WTC11 (cell line): ENCODE data around the gene CRY2. TPM values are rescaled to one million over a fixed set of nuclear protein-coding genes. Genes with fewer than 3 reads are reported as not detected.

Source experiments
- ATAC-seq: fragments of 200-7000 bp; cut with Tn5 transposase; 2 replicates; pipeline ENCODE4 v1.10.0; 2021; ENCODE audit warnings: mild to moderate bottlenecking, moderate library complexity
- CTCF ChIA-PET: fragments of 300-600 bp; sonication (Branson Sonifier 250); formaldehyde crosslinking; loops from one replicate; lab custom pipeline; 2021; ENCODE audit warnings: antibody characterized with exemption; lab: Charles Lee
- POLR2A ChIA-PET: fragments of 350-600 bp; sonication (Branson Sonifier 250); formaldehyde crosslinking; loops from one replicate; lab custom pipeline; 2021; ENCODE audit warnings: antibody characterized with exemption; lab: Charles Lee
- DNase-seq: peaks from one replicate; pipeline ENCODE4 v3.0.0; 2021; ENCODE audit warnings: low spot score
- H3K27ac Mint-ChIP-seq: 2 replicates; pipeline ENCODE4 v1.8.0; 2021; ENCODE audit warnings: mixed read lengths
- H3K27me3 Mint-ChIP-seq: 2 replicates; pipeline ENCODE4 v1.8.0; 2021; ENCODE audit warnings: low read depth, mild to moderate bottlenecking, moderate library complexity, mixed read lengths
- H3K36me3 Mint-ChIP-seq: 2 replicates; pipeline ENCODE4 v1.8.0; 2021; ENCODE audit warnings: mixed read lengths
- H3K4me1 Mint-ChIP-seq: 2 replicates; pipeline ENCODE4 v1.8.0; 2022; ENCODE audit warnings: mixed read lengths
- H3K4me3 Mint-ChIP-seq: 2 replicates; pipeline ENCODE4 v1.8.0; 2021; ENCODE audit warnings: mild to moderate bottlenecking, moderate library complexity, mixed read lengths
- H3K9me3 Mint-ChIP-seq: 2 replicates; pipeline ENCODE4 v1.8.0; 2021; ENCODE audit warnings: mixed read lengths
- CDX4 ChIP-seq: fragments of 250-450 bp; sonication (Bioruptor Pico); IDR thresholded peaks from 2 replicates; pipeline ENCODE4 v1.9.0; 2021; ENCODE audit warnings: moderate library complexity, mild to moderate bottlenecking, inconsistent platforms, borderline replicate concordance
- CREB1 ChIP-seq: sonication (generic); formaldehyde crosslinking; IDR thresholded peaks from 2 replicates; pipeline ENCODE4 v1.8.0; 2023; ENCODE audit warnings: mild to moderate bottlenecking, missing genetic modification reagents
- CREM ChIP-seq: sonication (generic); formaldehyde crosslinking; IDR thresholded peaks from 2 replicates; pipeline ENCODE4 v1.8.1; 2022; ENCODE audit warnings: mild to moderate bottlenecking, missing genetic modification reagents, moderate library complexity
- ERG ChIP-seq: fragments of 250-450 bp; sonication (Bioruptor Pico); IDR thresholded peaks from 2 replicates; pipeline ENCODE4 v1.8.0; 2021; ENCODE audit warnings: mild to moderate bottlenecking
- ETV6 ChIP-seq: sonication (generic); formaldehyde crosslinking; IDR thresholded peaks from 2 replicates; pipeline ENCODE4 v1.8.1; 2022; ENCODE audit warnings: mild to moderate bottlenecking, missing genetic modification reagents
- GTF2I ChIP-seq: fragments of 250-450 bp; sonication (Bioruptor Pico); conservative IDR thresholded peaks from 2 replicates; pipeline ENCODE4 v1.4.0; 2021; ENCODE audit warnings: mild to moderate bottlenecking
- MAX ChIP-seq: sonication (generic); formaldehyde crosslinking; IDR thresholded peaks from 2 replicates; pipeline ENCODE4 v1.8.0; 2022; ENCODE audit warnings: mild to moderate bottlenecking, missing genetic modification reagents
- MXD4 ChIP-seq: fragments of 250-450 bp; sonication (Bioruptor Pico); IDR thresholded peaks from 2 replicates; pipeline ENCODE4 v1.8.0; 2021; ENCODE audit warnings: mild to moderate bottlenecking, moderate library complexity, borderline replicate concordance
- MYBL2 ChIP-seq: sonication (generic); formaldehyde crosslinking; IDR thresholded peaks from 2 replicates; pipeline ENCODE4 v1.8.1; 2023; ENCODE audit warnings: mild to moderate bottlenecking, moderate library complexity, missing genetic modification reagents
- NFATC4 ChIP-seq: fragments of 250-450 bp; sonication (Bioruptor Pico); IDR thresholded peaks from 2 replicates; pipeline ENCODE4 v1.9.0; 2021; ENCODE audit warnings: mild to moderate bottlenecking
- RELA ChIP-seq: sonication (generic); formaldehyde crosslinking; IDR thresholded peaks from 2 replicates; pipeline ENCODE4 v1.8.1; 2022; ENCODE audit warnings: missing genetic modification reagents, mild to moderate bottlenecking, borderline replicate concordance
- RORB ChIP-seq: fragments of 250-450 bp; sonication (Bioruptor Pico); IDR thresholded peaks from 2 replicates; pipeline ENCODE4 v1.9.0; 2021; ENCODE audit warnings: mild to moderate bottlenecking
- SP1 ChIP-seq: sonication (generic); formaldehyde crosslinking; conservative IDR thresholded peaks from 2 replicates; pipeline ENCODE4 v1.8.1; 2022; ENCODE audit warnings: missing genetic modification reagents
- TCF7 ChIP-seq: sonication (generic); formaldehyde crosslinking; IDR thresholded peaks from 2 replicates; pipeline ENCODE4 v1.8.0; 2022; ENCODE audit warnings: mild to moderate bottlenecking, low read depth, missing genetic modification reagents, moderate library complexity
- ZNF138 ChIP-seq: sonication (generic); formaldehyde crosslinking; conservative IDR thresholded peaks from 2 replicates; pipeline ENCODE4 v1.8.1; 2022; ENCODE audit warnings: mild to moderate bottlenecking, moderate library complexity, missing genetic modification reagents
- ZNF263 ChIP-seq: sonication (generic); formaldehyde crosslinking; IDR thresholded peaks from 2 replicates; pipeline ENCODE4 v1.8.1; 2022; ENCODE audit warnings: low read depth, mild to moderate bottlenecking, moderate library complexity, missing genetic modification reagents
- ZNF317 ChIP-seq: sonication (generic); formaldehyde crosslinking; IDR thresholded peaks from 2 replicates; pipeline ENCODE4 v1.8.1; 2023; ENCODE audit warnings: low read depth, mild to moderate bottlenecking, moderate library complexity, missing genetic modification reagents, borderline replicate concordance
- ZNF425 ChIP-seq: fragments of 250-450 bp; sonication (Bioruptor Pico); conservative IDR thresholded peaks from 2 replicates; pipeline ENCODE4 v1.9.0; 2021; ENCODE audit warnings: mild to moderate bottlenecking
- ZSCAN18 ChIP-seq: fragments of 250-450 bp; sonication (Bioruptor Pico); IDR thresholded peaks from 2 replicates; pipeline ENCODE4 v2.1.2; 2022; ENCODE audit warnings: mild to moderate bottlenecking, moderate library complexity
- total RNA-seq: library from RNA; stranded (reverse); gene quantifications from 3 replicates; pipeline ENCODE4 v1.2.3, GENCODE V29; 2021
- TF ChIP-seq, protein P1 (sequence below): fragments of 200-600 bp; IDR thresholded peaks from 2 replicates; pipeline ENCODE4 v1.8.0; 2022; ENCODE audit warnings: antibody characterized with exemption
- TF ChIP-seq, protein P2 (sequence below): sonication (generic); formaldehyde crosslinking; IDR thresholded peaks from 2 replicates; pipeline ENCODE4 v1.8.1; 2022; ENCODE audit warnings: low read depth, mild to moderate bottlenecking, moderate library complexity, missing genetic modification reagents, borderline replicate concordance
- TF ChIP-seq, protein P3 (sequence below): sonication (generic); formaldehyde crosslinking; IDR thresholded peaks from 2 replicates; pipeline ENCODE4 v1.8.1; 2023; ENCODE audit warnings: mild to moderate bottlenecking, missing genetic modification reagents
- TF ChIP-seq, protein P4 (sequence below): sonication (generic); formaldehyde crosslinking; IDR thresholded peaks from 2 replicates; pipeline ENCODE4 v1.8.1; 2023; ENCODE audit warnings: mild to moderate bottlenecking, missing genetic modification reagents, moderate library complexity

Gene CRY2
- total RNA-seq, 1 experiment from 2014 or later, result 18.3 TPM

DNA sequence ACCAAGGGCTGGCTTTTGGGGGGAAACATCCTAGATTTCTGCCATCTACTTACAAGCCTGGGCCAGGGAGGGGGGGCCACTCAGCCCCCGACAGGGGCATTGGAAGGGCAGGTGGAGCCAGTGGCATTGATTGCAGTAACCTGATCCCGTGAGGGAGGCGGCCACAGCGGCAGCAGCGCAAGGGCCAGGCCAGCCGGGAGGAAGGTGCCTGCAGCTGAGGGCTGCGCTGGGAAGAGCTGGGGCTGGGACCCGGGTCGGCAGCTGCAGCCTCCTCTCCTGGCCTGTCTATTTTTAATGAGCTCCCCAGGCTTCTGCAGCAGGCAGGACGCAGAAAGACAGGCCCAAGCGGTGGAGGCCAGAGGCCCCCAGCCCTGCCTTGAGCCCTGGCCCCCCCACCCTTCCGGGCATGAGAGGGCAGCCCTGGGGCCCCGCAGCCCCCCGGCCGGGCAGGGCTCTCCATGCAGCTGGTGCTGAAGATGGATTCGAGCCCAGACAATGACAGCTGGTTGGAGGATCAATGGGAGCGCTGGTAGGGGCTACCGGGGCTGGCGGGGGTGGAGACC lies 49.2 kb downstream of the CRY2 start (continued):
- TF ChIP-seq CREM (CRISPR knock-in tag) (no peak), ERG (CRISPR knock-in tag) (no peak), RELA (CRISPR knock-in tag) (no peak), ZSCAN18 (CRISPR knock-in tag) (no peak), ZNF425 (CRISPR knock-in tag) (no peak), ZNF317 (CRISPR knock-in tag) (no peak), ZNF263 (CRISPR knock-in tag) (no peak), ETV6 (CRISPR knock-in tag) (0 out of 2 replicates have a peak, but pooled peaks have one; percentile 40), MAX (CRISPR knock-in tag) (0 out of 2 replicates have a peak, but pooled peaks have one; percentile 41)
- TF ChIP-seq, protein P1, sequence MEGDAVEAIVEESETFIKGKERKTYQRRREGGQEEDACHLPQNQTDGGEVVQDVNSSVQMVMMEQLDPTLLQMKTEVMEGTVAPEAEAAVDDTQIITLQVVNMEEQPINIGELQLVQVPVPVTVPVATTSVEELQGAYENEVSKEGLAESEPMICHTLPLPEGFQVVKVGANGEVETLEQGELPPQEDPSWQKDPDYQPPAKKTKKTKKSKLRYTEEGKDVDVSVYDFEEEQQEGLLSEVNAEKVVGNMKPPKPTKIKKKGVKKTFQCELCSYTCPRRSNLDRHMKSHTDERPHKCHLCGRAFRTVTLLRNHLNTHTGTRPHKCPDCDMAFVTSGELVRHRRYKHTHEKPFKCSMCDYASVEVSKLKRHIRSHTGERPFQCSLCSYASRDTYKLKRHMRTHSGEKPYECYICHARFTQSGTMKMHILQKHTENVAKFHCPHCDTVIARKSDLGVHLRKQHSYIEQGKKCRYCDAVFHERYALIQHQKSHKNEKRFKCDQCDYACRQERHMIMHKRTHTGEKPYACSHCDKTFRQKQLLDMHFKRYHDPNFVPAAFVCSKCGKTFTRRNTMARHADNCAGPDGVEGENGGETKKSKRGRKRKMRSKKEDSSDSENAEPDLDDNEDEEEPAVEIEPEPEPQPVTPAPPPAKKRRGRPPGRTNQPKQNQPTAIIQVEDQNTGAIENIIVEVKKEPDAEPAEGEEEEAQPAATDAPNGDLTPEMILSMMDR, result no peak
- TF ChIP-seq, protein P2, sequence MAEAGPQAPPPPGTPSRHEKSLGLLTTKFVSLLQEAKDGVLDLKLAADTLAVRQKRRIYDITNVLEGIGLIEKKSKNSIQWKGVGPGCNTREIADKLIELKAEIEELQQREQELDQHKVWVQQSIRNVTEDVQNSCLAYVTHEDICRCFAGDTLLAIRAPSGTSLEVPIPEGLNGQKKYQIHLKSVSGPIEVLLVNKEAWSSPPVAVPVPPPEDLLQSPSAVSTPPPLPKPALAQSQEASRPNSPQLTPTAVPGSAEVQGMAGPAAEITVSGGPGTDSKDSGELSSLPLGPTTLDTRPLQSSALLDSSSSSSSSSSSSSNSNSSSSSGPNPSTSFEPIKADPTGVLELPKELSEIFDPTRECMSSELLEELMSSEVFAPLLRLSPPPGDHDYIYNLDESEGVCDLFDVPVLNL (CRISPR knock-in tag), result no peak

- Mint-ChIP-seq H3K27me3 (peaks cover 6% of the 10 kb centered on the region), H3K4me1 (peaks cover 33% of the 10 kb centered on the region), H3K36me3 (no peaks in the 10 kb centered on the region), H3K9me3 (no peaks in the 10 kb centered on the region), H3K4me3 (no peak overlapping the region), H3K27ac (no peak overlapping the region)
- ATAC-seq, result no peak
- CTCF ChIA-PET, result interaction anchor here (0.7 to 4.3 kb wide), 8 partner anchors 11 to 109 kb away, joined by 3 to 33 read pairs (median 6); partner anchors contain the start of gene LARGE2
- POLR2A ChIA-PET, result interaction anchor here (1.1 to 2.1 kb wide), 2 partner anchors 21 to 24 kb away, joined by 5 to 8 read pairs; partner anchors contain the start of genes LARGE2 and PEX16
- DNase-seq, result no peak
- TF ChIP-seq ZNF138 (no peak), SP1 (CRISPR knock-in tag) (no peak), MYBL2 (CRISPR knock-in tag) (no peak), MXD4 (CRISPR knock-in tag) (no peak), CREB1 (CRISPR knock-in tag) (no peak), NFATC4 (CRISPR knock-in tag) (no peak), CDX4 (no peak), RORB (CRISPR knock-in tag) (no peak), TCF7 (CRISPR knock-in tag) (no peak), GTF2I (CRISPR knock-in tag) (no peak), ZNF263 (CRISPR knock-in tag) (no peak)
- TF ChIP-seq, protein P3, sequence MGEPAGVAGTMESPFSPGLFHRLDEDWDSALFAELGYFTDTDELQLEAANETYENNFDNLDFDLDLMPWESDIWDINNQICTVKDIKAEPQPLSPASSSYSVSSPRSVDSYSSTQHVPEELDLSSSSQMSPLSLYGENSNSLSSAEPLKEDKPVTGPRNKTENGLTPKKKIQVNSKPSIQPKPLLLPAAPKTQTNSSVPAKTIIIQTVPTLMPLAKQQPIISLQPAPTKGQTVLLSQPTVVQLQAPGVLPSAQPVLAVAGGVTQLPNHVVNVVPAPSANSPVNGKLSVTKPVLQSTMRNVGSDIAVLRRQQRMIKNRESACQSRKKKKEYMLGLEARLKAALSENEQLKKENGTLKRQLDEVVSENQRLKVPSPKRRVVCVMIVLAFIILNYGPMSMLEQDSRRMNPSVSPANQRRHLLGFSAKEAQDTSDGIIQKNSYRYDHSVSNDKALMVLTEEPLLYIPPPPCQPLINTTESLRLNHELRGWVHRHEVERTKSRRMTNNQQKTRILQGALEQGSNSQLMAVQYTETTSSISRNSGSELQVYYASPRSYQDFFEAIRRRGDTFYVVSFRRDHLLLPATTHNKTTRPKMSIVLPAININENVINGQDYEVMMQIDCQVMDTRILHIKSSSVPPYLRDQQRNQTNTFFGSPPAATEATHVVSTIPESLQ, result no peak
- TF ChIP-seq, protein P4, sequence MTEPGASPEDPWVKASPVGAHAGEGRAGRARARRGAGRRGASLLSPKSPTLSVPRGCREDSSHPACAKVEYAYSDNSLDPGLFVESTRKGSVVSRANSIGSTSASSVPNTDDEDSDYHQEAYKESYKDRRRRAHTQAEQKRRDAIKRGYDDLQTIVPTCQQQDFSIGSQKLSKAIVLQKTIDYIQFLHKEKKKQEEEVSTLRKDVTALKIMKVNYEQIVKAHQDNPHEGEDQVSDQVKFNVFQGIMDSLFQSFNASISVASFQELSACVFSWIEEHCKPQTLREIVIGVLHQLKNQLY, result no peak
Measured at GRCh38 chr11:45897556-45897955, 50.3 kb downstream of the CRY2 start.
